Neuron (in vitro differentiated cells): ENCODE measurements around the gene KHNYN.
"Not testable (repeated sequence)": the region's sequence is repeated elsewhere in the genome, so short reads cannot be mapped to it uniquely, and the experiment has no call there.

Experiments
- H2AFZ ChIP-seq: one replicate; pipeline ENCODE4 v1.6.1; 2013; ENCODE audit warnings: low read depth, mild to moderate bottlenecking, inconsistent platforms, low read length, moderate library complexity
- H3K27me3 ChIP-seq: one replicate; pipeline ENCODE4 v1.6.1; 2013; ENCODE audit warnings: low read length; ENCODE audit not compliant: insufficient read depth
- H3K36me3 ChIP-seq: one replicate; pipeline ENCODE4 v1.6.1; 2013; ENCODE audit warnings: low read length; ENCODE audit not compliant: insufficient read depth
- H3K4me1 ChIP-seq: one replicate; pipeline ENCODE4 v1.6.1; 2013; ENCODE audit warnings: low read length; ENCODE audit not compliant: insufficient read depth
- H3K4me3 ChIP-seq: 2 replicates; pipeline ENCODE4 v1.5.1; 2013; ENCODE audit warnings: mild to moderate bottlenecking, low read length, moderate library complexity
- H3K9me3 ChIP-seq: one replicate; pipeline ENCODE4 v1.6.1; 2013; ENCODE audit warnings: low read length

KHNYN gene

GRCh38 chr14:24441904-24442239, 12.1 kb downstream of the KHNYN start:
- Histone ChIP-seq H3K4me3 (peak overlapping the region; percentile 66), H3K36me3 (peaks cover 43% of the 10 kb centered on the region)

GRCh38 chr14:24442240-24443052, 12.7 kb downstream of the KHNYN start, which contains the start of gene SDR39U1:
SDR39U1 (minus strand) TSS chr14:24442776; CDS start chr14:24442769, 7 bp downstream.
- Histone ChIP-seq H3K27me3 (no peaks in the 10 kb centered on the region), H2AFZ (peak within 1 kb of the TSS; percentile 46), H3K36me3 (peaks cover 37% of the 10 kb centered on the region)

More at GRCh38 chr14:24441904-24442239, 12.1 kb downstream of the KHNYN start:
- Histone ChIP-seq H3K27me3 (no peaks in the 10 kb centered on the region), H2AFZ (peak overlapping the region; percentile 32), H3K9me3 (no peaks in the 10 kb centered on the region), H3K4me1 (peaks cover 12% of the 10 kb centered on the region)

GRCh38 chr14:24443053-24443665, 13.4 kb downstream of the KHNYN start:
- Histone ChIP-seq H3K4me3 (peak overlapping the region; percentile 66), H2AFZ (peak overlapping the region; percentile 46), H3K9me3 (no peaks in the 10 kb centered on the region), H3K4me1 (peaks cover 12% of the 10 kb centered on the region), H3K36me3 (peaks cover 30% of the 10 kb centered on the region), H3K27me3 (no peaks in the 10 kb centered on the region)

More at GRCh38 chr14:24442240-24443052, 12.7 kb downstream of the KHNYN start, which contains the start of gene SDR39U1:
- H3K4me3 ChIP-seq: peak within 1 kb of the TSS; percentile 66
- H3K4me1 ChIP-seq: peaks cover 12% of the 10 kb centered on the region
- H3K9me3 ChIP-seq: no peaks in the 10 kb centered on the region

- not testable (repeated sequence) for H2AFZ ChIP-seq, H3K9me3 ChIP-seq, H3K4me3 ChIP-seq, H3K36me3 ChIP-seq, H3K27me3 ChIP-seq, H3K4me1 ChIP-seq
Observed at GRCh38 chr14:24450828-24451227, 21.1 kb downstream of the KHNYN start.

- H3K9me3 ChIP-seq: no peaks in the 10 kb centered on the region
- no peak overlapping the region for H2AFZ ChIP-seq
- no peaks in the 10 kb centered on the region for H3K27me3 ChIP-seq
- no peak overlapping the region for H3K4me3 ChIP-seq
- H3K36me3 ChIP-seq: no peaks in the 10 kb centered on the region
- H3K4me1 ChIP-seq: no peaks in the 10 kb centered on the region
Observed at GRCh38 chr14:24456980-24457379, 27.2 kb downstream of the KHNYN start.

- Histone ChIP-seq H3K36me3 (no peaks in the 10 kb centered on the region), H3K4me1 (no peaks in the 10 kb centered on the region), H3K27me3 (no peaks in the 10 kb centered on the region), H2AFZ (no peak overlapping the region), H3K9me3 (no peaks in the 10 kb centered on the region), H3K4me3 (no peak overlapping the region)
Observed at GRCh38 chr14:24458736-24459135, 29.0 kb downstream of the KHNYN start.

- H3K9me3 ChIP-seq: no peaks in the 10 kb centered on the region
- no peaks in the 10 kb centered on the region for H3K4me1 ChIP-seq
- H3K27me3 ChIP-seq: no peaks in the 10 kb centered on the region
- no peak overlapping the region for H2AFZ ChIP-seq
- no peak overlapping the region for H3K4me3 ChIP-seq
- H3K36me3 ChIP-seq: no peaks in the 10 kb centered on the region
Observed at GRCh38 chr14:24459331-24459730, 29.6 kb downstream of the KHNYN start.

GRCh38 chr14:24461336-24461735, 31.6 kb downstream of the KHNYN start:
- Histone ChIP-seq H2AFZ (no peak overlapping the region), H3K36me3 (no peaks in the 10 kb centered on the region), H3K4me3 (no peak overlapping the region), H3K27me3 (no peaks in the 10 kb centered on the region), H3K9me3 (no peaks in the 10 kb centered on the region), H3K4me1 (no peaks in the 10 kb centered on the region)

- Histone ChIP-seq H3K4me1 (no peaks in the 10 kb centered on the region), H3K4me3 (no peak overlapping the region), H2AFZ (no peak overlapping the region), H3K9me3 (no peaks in the 10 kb centered on the region), H3K36me3 (no peaks in the 10 kb centered on the region), H3K27me3 (no peaks in the 10 kb centered on the region)
Observed at GRCh38 chr14:24463017-24463883, 33.5 kb downstream of the KHNYN start.

- H3K36me3 ChIP-seq: no peaks in the 10 kb centered on the region
- no peak overlapping the region for H2AFZ ChIP-seq
- no peak overlapping the region for H3K4me3 ChIP-seq
Observed at GRCh38 chr14:24463884-24464785, 34.4 kb downstream of the KHNYN start.

GRCh38 chr14:24465368-24465767, 35.6 kb downstream of the KHNYN start:
- no peak overlapping the region for H2AFZ ChIP-seq
- H3K4me3 ChIP-seq: no peak overlapping the region
- H3K27me3 ChIP-seq: no peaks in the 10 kb centered on the region
- H3K9me3 ChIP-seq: no peaks in the 10 kb centered on the region
- H3K36me3 ChIP-seq: no peaks in the 10 kb centered on the region
- H3K4me1 ChIP-seq: no peaks in the 10 kb centered on the region

More at GRCh38 chr14:24463884-24464785, 34.4 kb downstream of the KHNYN start:
- Histone ChIP-seq H3K4me1 (no peaks in the 10 kb centered on the region), H3K9me3 (no peaks in the 10 kb centered on the region), H3K27me3 (no peaks in the 10 kb centered on the region)

GRCh38 chr14:24465805-24466204, 36.1 kb downstream of the KHNYN start:
- no peaks in the 10 kb centered on the region for H3K4me1 ChIP-seq
- H2AFZ ChIP-seq: no peak overlapping the region
- H3K4me3 ChIP-seq: no peak overlapping the region
- no peaks in the 10 kb centered on the region for H3K9me3 ChIP-seq
- no peaks in the 10 kb centered on the region for H3K27me3 ChIP-seq
- H3K36me3 ChIP-seq: no peaks in the 10 kb centered on the region
